Activated CD8-positive, alpha-beta memory T cell treated with anti-CD3 and anti-CD28 coated beads, Interleukin-2, amount 50 U/mL, for 24 hours (primary cell): Measurements from ENCODE around the gene KBTBD2.
"Not testable (repeated sequence)": the region's sequence is repeated elsewhere in the genome, so short reads cannot be mapped to it uniquely, and the experiment has no call there.

Source experiments
- DNase-seq: peaks from one replicate; pipeline ENCODE4 v3.0.0-alpha.2; 2020; ENCODE audit errors: extremely low read depth

Gene KBTBD2

DNA sequence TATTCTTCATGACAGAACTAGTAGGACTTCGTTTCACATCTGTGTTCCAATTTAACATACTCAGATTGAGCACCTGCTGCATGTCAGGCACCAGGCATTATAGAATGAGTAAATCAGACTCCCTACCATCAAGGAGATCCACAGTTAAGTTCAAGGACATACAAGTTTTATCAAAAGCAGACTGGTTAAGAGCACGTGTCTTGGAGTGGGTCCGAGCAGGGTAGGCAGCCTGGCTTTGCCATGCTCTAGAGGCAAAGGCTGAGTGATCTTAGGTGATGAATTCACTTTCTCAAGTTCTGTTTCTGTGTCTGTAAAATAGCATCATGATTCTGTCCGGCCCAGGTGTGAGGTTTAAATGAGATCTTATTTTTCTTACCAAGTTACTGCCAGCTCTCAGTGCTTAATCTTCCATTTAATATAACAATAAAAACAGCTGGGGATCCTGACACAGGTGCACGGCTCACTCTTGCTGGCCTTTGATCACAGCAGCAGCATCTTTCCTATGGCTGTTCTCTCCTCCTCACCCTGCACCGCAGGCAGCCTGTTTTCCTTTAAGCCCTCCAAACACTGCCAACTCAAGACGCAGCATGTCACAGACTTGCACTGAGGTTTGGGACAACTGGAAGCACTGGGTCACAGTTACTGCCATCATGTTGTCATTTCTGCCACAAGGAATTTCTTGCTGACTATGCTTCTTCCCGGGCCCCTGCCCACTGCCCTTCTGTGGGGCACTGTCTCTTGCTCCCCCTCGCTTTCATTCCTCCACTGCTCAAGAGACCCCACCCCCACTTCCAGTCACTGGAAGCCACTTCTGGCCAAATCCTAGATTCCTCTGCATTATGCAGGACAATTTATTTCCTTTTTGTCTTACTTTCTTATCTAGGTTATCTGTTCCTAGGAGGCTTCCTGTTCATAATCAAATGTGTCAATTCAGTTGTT, 35.5 kb downstream of the KBTBD2 start:
- not testable (repeated sequence) for DNase-seq

DNA sequence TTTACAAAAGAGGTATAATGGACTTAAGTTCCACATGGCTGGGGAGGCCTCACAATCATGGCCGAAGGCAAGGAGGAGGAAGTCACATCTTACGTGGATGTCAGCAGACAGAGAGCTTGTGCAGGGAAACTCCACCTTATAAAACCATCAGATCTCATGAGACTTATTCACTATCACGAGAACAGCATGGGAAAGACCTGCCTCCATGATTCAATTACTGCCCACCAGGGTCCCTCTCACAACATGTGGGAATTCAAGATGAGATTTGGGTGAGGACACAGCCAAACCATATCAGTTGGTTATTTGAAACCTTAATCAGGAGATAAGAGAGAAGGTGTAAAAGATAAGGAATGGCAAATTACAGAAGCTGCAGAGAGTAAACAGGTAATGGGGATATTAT, 40.9 kb downstream of the KBTBD2 start:
- not testable (repeated sequence) for DNase-seq

DNA sequence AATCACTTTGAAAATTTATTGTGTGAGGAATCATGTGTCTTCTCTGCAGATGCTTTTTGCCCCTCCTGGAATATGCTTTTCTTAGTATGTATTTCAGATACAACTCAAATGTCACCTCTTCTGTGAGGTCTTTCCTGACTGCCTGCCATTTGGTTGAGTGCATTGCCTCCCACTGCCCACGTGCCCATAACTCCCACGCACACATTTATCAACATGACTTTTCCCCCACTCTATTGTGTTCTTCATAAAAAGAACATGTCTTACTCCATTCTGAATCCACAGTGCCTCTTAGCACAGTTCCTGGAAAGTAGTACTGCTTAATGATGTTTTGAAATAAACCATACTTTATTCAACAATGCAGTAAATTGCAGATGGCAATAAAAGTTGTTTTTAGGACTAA, 42.9 kb downstream of the KBTBD2 start:
- not testable (repeated sequence) for DNase-seq

DNA sequence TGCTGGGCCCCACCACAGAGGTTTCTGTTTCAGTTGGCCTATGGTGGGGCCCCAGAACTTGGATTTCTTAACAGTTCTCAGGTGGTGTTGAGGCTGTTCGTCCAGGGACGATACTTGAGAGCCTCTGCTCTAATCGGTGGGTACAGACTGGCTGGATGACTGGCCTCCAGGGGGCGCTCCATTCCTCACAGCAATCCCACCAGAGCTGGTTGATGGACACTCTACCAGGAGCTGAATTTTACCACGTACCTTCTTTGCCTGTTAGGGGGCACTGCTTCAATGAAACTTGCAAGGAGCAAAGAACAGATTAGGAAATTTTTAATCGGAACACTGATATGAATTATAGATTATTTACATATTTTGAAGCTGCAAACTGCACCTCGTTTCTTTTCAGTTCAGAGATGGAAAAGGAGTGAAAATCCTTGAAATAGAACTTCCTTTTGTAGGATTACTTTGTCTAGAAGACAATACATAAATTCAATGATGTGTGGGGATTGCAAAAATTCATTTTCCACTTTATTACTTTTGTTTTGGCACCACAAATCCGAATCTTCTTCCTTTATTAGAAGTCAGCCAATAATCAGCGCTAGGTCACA, 44.8 kb downstream of the KBTBD2 start:
- peak; percentile 73 for DNase-seq

DNA sequence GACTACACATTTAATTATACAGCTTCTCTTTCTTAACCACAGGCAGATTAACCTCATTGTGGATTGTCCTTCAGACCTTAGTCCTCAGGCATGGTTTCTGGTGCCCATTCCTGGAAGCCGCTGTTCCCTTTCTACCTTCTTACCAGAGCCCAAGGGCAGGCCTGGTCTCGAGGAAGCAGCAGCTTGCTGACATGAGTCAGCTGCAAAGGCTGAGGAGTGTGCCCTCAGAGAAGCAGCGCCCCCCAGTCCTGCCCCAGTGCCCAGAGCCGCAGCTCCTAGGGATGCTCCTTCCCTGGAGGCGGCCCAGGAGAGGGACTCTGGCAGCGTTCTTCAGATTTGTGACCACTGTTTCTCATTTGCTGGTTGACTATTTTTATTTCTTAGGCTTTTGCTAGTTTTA, 46.8 kb downstream of the KBTBD2 start:
- DNase-seq, result not testable (repeated sequence)

DNA sequence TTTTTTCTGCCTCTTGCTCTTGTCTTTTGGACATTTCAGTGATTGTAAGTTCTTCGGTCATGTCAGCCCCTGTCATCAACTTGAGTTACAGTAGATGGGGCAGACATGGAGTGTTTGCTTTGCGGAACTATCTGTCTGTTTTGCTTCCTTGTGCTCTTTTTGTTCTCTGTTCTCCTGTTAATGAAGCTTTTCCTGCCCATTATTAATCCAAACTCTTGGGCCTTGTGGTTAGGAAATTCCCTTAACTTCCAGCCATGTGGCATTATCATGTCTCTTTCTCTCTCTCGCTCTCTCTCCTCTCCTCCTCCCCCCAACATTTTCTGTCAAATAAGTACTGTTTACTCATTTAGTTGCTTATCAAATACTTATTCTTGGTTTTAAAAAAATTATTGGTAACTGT, 47.8 kb downstream of the KBTBD2 start:
- not testable (repeated sequence) for DNase-seq

DNA sequence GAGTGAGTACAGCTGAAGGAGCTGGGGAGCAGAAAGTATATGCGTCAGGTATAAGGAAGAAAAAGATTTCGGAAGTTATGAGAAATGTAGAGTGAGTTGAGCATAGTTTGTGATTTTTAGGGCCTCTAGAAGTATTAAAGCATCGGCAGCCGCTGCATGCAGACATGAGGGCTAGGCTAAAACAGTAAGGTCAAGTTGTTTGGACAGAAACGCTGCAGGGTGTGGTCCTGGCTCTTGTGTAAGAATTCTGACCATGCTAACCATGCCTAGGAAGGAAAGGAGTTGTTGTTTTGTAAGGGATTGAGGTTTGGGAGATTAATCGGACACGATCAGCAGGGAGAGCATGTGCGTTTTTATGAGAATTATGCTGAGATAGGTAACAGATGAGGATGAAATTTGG, 51.7 kb downstream of the KBTBD2 start:
- not testable (repeated sequence) for DNase-seq

DNA sequence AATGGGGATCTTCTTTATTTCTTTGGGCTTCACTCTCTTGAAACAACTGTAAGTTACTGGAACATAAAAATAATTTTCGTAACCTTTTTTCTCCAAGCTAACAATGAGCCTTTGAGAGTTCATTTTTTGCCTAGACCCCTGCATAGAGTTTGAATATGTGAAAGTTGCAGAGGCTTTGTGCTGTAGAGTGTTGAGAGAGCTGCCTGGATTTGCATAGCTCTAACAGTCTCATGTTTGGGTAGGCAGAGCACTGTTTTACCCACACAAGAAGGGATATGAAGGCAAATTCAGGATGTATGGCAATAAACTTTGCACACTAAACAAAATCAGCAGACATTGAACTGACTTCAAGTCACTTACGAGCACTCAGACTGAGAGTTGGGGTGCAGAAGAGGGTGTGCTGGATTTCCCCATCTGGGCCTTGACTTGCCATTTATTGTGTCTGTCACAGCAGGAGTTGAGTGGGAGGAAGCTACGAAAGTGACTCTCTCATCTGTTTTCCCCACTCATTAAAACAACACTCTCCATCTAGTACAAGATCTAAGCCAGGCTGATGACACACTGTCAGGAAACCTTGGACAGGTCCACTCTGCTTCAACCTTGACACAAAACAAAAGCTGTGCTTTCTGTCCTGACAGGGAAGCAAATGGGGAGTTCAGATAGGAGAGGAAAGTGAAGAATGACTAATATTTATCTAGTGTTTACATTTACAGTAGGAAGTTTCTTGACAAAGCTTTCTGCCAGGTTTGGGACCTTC, 62.4 kb downstream of the KBTBD2 start:
- not testable (repeated sequence) for DNase-seq
